NCI-H2081 treated with DMSO at 0.1 percent for 48 hours (cell line): ENCODE data around the gene RGS7BP.

Experiments used
- DNase-seq: peaks from one replicate; lab custom pipeline; 2025; lab: John Stamatoyannopoulos, UW

The RGS7BP gene

GRCh38 chr5:64634997-64635686, 129.3 kb downstream of the RGS7BP start:
- DNase-seq = no peak

DNA sequence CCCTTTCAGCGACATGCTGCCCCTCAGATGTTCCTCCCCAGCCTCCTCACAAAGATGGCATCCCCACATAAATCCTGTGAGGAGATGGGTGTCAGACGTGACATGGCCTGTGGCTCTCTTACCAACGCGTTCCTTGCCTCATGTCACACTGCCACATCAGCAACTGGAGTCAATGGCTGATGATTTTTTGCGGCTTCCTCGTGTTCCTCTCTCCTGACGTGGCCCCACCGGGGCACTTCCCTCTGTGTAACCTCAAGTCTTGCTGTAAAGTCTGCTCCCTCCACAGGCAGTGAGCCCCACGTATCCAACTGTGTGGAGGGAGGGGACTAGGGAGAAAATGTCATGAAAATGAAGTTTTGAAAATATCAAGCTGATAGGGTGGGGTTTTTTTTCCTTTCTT, 131.3 kb downstream of the RGS7BP start:
- no peak for DNase-seq

- DNase-seq = no peak
These were observed 132.1 kb downstream of the RGS7BP start for GRCh38 chr5:64637837-64638443.

GRCh38 chr5:64644831-64645230, 139.0 kb downstream of the RGS7BP start:
- no peak for DNase-seq

- DNase-seq = no peak
These were observed 140.4 kb downstream of the RGS7BP start for GRCh38 chr5:64646169-64646568.

GRCh38 chr5:64649512-64649911, 143.7 kb downstream of the RGS7BP start:
- no peak for DNase-seq

- DNase-seq = no peak
These were observed 148.1 kb downstream of the RGS7BP start for GRCh38 chr5:64653766-64654560.

- no peak for DNase-seq
These were observed 148.7 kb downstream of the RGS7BP start for GRCh38 chr5:64654561-64654938.

- DNase-seq = no peak
These were observed 149.8 kb downstream of the RGS7BP start for GRCh38 chr5:64655596-64655995.

GRCh38 chr5:64659289-64659688, 153.5 kb downstream of the RGS7BP start:
- DNase-seq = no peak
